HG02884 (cell line): ENCODE results near the gene GAD2.
A peak's percentile ranks its signal among the peaks of the same experiment; 100 is the strongest.
"Not testable (repeated sequence)": the region's sequence is repeated elsewhere in the genome, so short reads cannot be mapped to it uniquely, and the experiment has no call there.

ENCODE experiments used
- ATAC-seq: cut with Tn5 transposase; IDR thresholded peaks from one replicate; pipeline ENCODE4 v1.9.1; 2021; ENCODE audit warnings: mild to moderate bottlenecking, moderate library complexity; ENCODE audit not compliant: unreplicated experiment

The GAD2 gene

GRCh38 chr10:26314265-26315013 is 97.9 kb downstream of the GAD2 start:
- ATAC-seq = no peak

- no peak for ATAC-seq
These were observed 102.1 kb downstream of the GAD2 start for GRCh38 chr10:26318672-26319071.

GRCh38 chr10:26323219-26323618 is 106.6 kb downstream of the GAD2 start:
- ATAC-seq = no peak

- no peak for ATAC-seq
These were observed 110.3 kb downstream of the GAD2 start for GRCh38 chr10:26326851-26327250.

- no peak for ATAC-seq
These were observed 111.2 kb downstream of the GAD2 start for GRCh38 chr10:26327811-26328210.

- ATAC-seq = no peak
These were observed 114.8 kb downstream of the GAD2 start for GRCh38 chr10:26331371-26331770.

- ATAC-seq = no peak
These were observed 117.8 kb downstream of the GAD2 start for GRCh38 chr10:26334232-26334931.

GRCh38 chr10:26334932-26335573 is 118.5 kb downstream of the GAD2 start:
- peak; percentile 85 for ATAC-seq

GRCh38 chr10:26335574-26336093 is 119.1 kb downstream of the GAD2 start:
- ATAC-seq = peak; percentile 47

- no peak for ATAC-seq
These were observed 120.4 kb downstream of the GAD2 start for GRCh38 chr10:26336979-26337378.

GRCh38 chr10:26341701-26342100 is 125.1 kb downstream of the GAD2 start:
- no peak for ATAC-seq

GRCh38 chr10:26348821-26349417 is 132.3 kb downstream of the GAD2 start:
- ATAC-seq = not testable (repeated sequence)
